Measurements from ENCODE around the gene KRT40.

Gene KRT40

GRCh38 chr17:40950176-40950575 is 34.0 kb downstream of the KRT40 start:
- no peak for DNase-seq

DNA sequence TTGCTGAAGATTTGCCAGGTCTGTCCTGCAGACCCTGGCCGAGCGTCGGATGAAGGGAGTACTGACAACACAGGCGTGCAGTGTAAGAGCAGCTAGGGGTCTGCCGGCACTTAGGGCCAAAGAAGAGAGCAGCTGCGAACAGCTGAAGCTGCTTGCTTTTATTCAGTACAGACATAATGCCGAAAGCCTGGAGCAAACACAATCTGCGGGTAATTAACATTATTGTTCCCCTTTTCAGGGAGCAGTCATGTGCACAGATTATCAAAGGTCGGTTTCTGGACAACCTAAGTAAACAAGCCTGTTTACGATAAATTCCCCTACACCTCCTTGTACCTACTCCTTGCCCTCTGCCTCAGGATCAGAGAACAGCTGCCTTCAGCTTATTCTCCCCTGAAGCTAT is 34.7 kb downstream of the KRT40 start:
- no peak for DNase-seq

GRCh38 chr17:40947929-40948328 is 36.2 kb downstream of the KRT40 start:
- DNase-seq, result no peak

- no peak for DNase-seq
Observed at GRCh38 chr17:40945414-40945813, 38.7 kb downstream of the KRT40 start.

DNA sequence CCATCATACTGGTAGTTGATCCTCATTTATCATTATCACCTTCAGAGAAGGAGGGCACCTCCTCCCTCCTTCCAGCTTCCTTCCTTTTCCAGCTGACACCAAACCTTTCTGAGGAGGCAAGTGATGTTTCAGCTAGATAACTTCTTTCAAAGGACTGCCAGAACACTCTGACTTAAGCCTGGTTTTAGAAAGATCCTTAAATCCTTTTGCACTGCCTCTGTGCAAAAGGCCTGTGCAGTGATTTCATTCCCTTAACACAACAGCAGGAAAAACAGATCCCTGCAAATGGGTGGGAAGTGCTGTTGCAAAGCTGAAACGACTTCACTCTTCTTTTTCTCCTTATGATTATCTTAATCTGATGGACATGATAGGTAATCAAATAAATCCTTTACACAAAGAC is 39.6 kb downstream of the KRT40 start:
- no peak for DNase-seq

DNA sequence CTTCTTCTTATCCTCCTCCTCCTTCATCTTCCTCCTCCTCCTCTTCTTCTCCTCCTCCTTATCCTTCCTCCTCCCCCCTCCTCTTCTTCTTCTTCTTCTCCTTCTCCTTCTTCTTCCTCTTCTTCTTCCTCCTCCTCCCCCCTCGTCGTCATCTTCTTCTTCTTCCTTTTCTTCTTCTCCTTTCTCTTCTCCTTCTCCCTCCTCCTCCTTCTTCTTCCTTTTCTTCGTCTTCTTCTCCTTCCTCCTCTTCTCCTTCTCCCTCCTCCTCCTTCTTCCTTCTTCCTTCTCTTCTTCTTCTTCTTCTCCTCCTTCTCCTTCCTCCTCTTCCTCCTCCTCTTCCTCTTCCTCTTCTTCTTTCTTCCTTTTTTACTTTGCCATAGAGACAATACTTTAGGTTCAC is 41.6 kb downstream of the KRT40 start:
- DNase-seq, result no peak

DNA sequence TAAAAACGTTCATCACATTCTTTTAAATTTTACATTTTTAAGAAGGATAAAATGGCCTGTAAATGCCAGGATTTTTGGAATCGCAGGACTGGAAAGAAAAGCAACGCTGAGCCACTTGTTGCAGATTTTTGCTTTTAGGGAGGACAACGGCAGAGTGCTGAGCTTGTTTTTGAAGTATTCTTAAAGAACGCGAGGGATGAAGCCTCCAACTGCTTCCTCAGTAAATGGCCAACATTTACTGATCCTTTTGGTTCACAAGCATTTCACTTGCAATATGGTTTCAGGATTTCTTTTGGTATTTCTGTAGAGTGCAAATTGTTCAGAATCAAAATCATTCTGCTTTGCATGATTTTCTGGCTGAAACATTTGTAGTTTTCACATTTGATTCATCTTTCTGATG is 43.9 kb downstream of the KRT40 start:
- DNase-seq, result no peak

- DNase-seq, result no peak
Observed at GRCh38 chr17:40938981-40939380, 45.1 kb downstream of the KRT40 start.

- no peak for DNase-seq
Observed at GRCh38 chr17:40937384-40937819, 46.7 kb downstream of the KRT40 start, which contains the start of gene KRT23. TSS of gene KRT23 (minus strand) at chr17:40937646. CDS start at chr17:40936603, 1,043 bp downstream.

DNA sequence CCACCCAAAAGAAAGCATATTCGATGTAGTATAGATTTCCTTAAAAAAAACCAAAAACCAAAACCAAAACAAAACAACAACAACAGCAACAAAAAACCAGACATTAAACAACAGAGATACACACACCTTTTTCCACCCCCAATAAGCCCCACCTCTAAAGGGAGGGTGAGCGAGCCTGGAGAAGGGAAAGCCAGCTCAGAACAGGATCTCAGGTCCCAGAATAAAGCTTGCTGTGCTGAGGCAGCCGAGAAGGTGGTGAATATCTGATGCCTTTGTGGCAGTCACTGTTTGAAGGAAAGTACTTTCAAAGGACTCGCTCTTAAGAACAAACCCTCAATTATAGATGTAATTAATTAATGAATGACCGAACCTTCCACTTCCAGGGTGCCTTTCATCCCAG is 47.1 kb downstream of the KRT40 start:
- no peak for DNase-seq

- DNase-seq, result no peak
Observed at GRCh38 chr17:40936437-40936971, 47.6 kb downstream of the KRT40 start.

DNA sequence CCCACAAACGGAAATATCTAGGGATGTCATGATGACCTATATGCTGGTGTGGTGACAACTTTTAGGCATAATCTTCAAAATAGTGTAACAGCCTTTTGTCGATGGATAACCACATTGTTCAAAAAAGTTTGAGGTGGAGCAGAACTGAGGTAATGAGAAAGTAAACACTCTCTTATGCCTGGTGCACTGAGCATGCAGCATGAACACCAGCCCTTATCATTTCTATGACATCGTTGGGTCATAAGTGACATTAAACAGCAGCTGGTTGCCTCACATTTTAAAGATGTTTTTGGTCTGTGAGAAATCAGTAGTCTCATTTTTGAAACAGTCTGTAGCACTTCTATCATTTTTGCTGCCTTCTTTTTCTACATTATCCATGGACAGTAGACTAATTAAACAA is 48.5 kb downstream of the KRT40 start:
- DNase-seq, result no peak

GRCh38 chr17:40932608-40933007 is 51.5 kb downstream of the KRT40 start:
- DNase-seq, result no peak

- no peak for DNase-seq
Observed at GRCh38 chr17:40931311-40931710, 52.8 kb downstream of the KRT40 start.
